SK-N-MC (cell line): ENCODE measurements around the gene ADAMTS9.

Experiments used
- EZH2 ChIP-seq: fragments of 200-600 bp; sonication (generic); IDR thresholded peaks from one replicate; pipeline ENCODE4 v1.6.1; 2017; ENCODE audit warnings: antibody characterized with exemption
- FOXP2 ChIP-seq: optimal IDR thresholded peaks from 2 replicates; pipeline ENCODE3; 2011; ENCODE audit warnings: mild to moderate bottlenecking, moderate library complexity; ENCODE audit not compliant: insufficient read depth; ENCODE audit errors: extremely low read length, control extremely low read depth
- POLR2AphosphoS5 ChIP-seq: IDR thresholded peaks from 2 replicates; pipeline ENCODE4 v1.6.1; 2012; ENCODE audit warnings: mild to moderate bottlenecking, low read depth, low read length, borderline replicate concordance

DNA sequence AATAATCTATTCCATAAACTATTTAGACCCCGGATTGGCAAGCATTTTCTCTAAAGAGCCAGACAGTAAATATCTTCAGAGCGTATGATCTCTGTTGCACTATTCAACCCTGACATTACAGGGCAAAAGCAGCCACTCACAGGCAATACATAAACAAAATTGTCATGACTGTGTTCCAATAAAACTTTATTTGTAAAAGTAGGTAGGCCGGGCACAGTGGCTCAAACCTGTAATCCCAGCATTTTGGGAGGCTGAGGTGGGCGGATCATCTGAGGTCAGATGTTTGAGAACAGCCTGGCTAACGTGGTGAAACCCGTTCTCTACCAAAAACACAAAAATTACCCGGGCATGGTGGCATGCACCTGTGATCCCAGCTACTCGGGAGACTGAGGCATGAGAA is 66.5 kb downstream of the ADAMTS9 start:
- TF ChIP-seq POLR2AphosphoS5 (no peak), EZH2 (no peak), FOXP2 (no peak)
